Stimulated activated CD8-positive, alpha-beta memory T cell treated with anti-CD3 and anti-CD28 coated beads, Interleukin-4, amount 100 ng/mL, for 48 hours (primary cell): ENCODE measurements around the gene MYO1E.
"Not testable (repeated sequence)": the region's sequence is repeated elsewhere in the genome, so short reads cannot be mapped to it uniquely, and the experiment has no call there.

Experiments used
- DNase-seq: peaks from one replicate; pipeline ENCODE4 v3.0.0-alpha.2; 2020

MYO1E gene

GRCh38 chr15:59179717-59180116, 193.0 kb downstream of the MYO1E start:
- no peak for DNase-seq

DNA sequence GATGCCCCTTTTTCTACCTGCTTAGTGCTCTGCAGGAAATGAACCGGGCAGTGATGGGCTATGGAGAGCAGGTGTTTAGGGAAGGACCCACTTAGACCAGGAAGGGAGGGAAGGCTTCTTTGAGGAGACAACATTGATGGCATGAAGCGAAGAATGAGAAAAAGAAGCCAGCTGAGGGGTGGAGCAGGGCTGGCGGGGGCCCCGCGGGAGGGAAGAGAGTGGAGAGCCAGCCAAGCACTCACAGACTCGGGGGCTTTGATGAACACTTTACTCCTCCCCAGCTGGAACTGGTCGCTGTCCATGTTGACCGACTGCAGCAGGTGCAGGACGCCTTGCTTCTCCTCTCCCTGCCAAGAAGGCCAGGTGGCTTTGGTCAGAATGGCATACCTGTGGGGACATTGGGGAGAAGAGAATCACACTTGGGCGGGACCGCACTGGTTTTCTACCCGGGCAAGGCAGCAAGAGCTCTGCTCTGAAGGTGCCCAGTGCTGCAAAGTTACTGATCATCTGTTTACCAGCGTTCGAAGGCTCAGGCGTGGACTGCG, 194.4 kb downstream of the MYO1E start:
- DNase-seq: no peak

- no peak for DNase-seq
Observed at GRCh38 chr15:59177317-59177660, 195.4 kb downstream of the MYO1E start.

- DNase-seq: no peak
Observed at GRCh38 chr15:59176653-59177316, 195.9 kb downstream of the MYO1E start.

DNA sequence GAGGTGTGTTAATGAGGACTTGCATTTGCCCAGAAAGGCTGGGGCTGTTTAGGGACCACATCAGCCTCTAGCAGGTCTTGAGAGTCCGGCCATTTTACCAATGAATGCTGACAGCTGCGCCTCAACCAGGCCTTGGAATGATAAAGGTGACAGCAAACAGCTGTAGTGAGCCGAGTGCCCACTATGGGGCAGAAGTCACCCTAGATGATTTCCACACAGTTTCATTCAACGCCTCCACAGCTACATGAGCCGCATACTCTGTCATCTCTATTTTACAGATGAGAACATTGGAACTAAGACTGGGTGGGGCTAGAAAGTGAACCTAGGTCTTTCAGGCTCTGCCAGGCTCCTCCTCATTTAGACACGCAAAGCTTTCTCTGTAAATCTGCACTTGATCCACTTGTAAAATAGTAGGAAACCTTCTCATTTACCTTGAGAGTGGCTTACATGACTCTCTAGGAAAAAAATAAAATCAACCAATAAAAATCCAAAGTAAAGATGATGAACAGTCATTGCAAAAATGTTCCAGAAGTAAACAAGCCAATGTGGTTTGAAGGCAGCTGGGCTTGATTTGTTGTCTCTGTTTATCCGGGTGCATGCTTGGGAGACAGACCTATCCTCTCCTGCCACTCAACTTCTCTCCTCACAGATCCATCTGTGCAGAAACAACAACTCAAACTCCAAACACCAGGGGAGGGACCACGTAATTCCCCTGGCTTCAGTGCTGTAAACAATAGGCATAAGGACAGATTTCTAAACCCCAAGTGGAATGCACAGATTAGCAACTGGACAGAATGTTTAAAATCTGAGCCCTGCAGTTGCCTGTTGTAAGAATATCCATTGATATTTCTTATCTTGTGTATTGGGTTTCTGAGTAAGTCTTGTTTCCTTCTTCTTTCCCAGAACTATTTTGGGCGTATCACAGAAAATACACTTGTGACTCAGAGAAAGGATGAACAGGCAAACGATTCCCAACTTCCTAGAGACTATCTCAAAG, 197.5 kb downstream of the MYO1E start:
- DNase-seq: peak; percentile 63

DNA sequence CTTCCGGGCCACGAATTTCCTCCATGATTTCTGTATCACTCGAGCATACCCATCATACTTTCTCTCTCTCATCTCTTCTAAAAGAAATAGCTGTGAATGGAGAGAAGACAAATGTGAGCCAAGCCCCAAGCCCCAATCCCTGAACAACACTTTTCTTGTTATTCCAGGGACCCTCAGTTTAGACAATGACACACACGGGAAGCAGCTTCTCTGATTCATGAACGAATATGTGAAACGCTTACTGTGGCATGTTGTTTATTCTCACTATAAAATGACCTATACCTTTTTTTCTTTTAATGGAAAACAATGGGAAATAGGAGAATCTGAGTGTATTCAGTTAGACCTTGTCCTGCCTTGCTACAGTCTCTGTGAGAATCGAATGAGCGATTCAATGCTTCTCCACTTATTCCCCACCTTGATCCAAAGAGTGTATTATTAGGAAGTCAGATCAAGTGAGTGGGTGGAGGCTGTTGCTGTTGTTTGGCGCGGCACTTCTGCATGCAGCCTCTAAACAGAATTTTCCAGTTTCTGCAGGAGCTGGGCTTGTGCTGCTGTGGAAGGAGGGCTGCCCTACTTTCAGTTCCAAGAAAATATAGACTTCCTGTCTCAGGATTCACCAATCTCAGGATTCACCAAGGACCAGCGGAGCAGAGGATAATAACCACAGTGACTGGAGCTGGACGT, 198.4 kb downstream of the MYO1E start:
- no peak for DNase-seq

DNA sequence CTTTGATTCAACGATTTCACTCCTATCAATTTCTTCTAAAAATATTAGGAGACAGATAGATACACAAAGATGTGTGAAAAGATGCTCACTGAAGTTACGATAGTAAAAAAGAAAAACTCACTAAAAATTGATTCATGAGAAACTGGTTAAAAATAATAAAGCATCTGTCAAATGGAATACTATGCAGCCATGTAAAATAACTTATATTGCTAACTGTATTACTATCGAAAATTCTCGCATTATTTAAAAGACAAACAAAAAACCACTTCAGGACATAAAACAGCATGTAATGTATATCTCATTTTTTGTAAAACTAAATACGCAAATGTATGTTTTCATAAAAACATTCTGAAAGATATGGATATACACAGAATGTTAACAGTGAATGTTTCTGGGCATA, 199.5 kb downstream of the MYO1E start:
- no peak for DNase-seq

DNA sequence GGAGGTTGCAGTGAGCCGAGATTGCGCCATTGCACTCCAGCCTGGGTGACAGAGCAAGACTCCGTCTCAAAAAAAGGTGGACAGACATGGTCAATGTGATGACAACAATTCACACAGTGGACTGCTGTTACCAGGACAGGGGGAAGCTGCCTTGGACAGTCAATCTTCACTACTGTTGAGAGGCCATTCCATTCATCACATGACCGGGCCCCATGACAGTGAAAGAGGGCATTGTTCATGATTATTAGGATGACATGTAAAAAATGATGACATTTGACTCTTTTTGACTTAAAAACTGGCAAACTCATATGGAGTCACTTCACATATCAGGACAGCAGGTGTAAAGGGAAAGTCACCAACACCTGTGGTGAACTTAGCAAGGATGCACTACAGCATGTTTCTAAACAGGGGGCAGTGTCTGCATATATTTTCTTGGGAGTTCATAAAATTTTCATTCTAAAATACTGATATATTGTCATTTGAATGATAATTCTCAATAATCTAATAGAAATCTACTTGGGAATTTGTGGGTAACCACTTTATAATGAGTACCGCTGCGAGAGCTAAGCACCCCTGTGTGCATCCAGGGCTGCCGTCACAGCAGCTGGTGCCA, 200.3 kb downstream of the MYO1E start:
- DNase-seq: no peak

DNA sequence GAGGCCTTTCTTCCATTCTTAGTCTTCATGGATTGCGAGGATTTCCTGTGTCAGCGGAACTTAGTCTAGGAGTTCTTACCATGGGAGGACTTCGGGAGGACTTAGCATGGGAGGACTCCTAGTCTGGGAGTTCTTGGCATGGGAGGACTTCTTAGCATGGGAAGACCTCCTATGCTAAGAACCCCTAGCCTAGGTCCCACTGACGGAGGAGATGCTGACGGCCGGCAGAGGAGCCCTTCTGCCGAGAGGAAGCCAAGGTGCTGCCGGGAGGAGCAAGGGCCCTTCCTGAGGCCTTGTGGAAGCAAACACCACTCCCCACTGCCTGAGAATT, 201.6 kb downstream of the MYO1E start:
- no peak for DNase-seq

- no peak for DNase-seq
Observed at GRCh38 chr15:59170295-59171066, 202.2 kb downstream of the MYO1E start.

GRCh38 chr15:59169251-59169708, 203.4 kb downstream of the MYO1E start:
- DNase-seq: no peak

DNA sequence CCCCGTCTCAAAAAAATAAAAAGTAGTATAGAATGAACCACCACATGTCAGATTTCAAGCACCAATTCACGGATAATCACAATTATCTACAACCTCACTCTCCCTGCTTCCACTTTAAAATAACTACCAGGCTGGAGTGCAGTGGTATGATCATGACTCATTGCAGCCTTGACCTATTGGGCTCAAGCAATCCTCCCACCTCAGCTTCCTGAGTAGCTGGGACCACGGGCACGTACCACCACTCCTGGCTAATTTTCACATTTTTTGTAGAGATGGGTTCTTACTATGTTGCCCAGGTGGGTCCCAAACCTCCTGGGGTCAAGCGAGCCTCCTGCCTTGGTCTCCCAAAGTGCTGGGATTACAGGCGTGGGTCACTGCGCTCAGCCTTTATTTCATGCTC, 204.1 kb downstream of the MYO1E start:
- DNase-seq: no peak

- DNase-seq: no peak
Observed at GRCh38 chr15:59166601-59167265, 205.9 kb downstream of the MYO1E start.

GRCh38 chr15:59166166-59166565, 206.5 kb downstream of the MYO1E start:
- DNase-seq: no peak

DNA sequence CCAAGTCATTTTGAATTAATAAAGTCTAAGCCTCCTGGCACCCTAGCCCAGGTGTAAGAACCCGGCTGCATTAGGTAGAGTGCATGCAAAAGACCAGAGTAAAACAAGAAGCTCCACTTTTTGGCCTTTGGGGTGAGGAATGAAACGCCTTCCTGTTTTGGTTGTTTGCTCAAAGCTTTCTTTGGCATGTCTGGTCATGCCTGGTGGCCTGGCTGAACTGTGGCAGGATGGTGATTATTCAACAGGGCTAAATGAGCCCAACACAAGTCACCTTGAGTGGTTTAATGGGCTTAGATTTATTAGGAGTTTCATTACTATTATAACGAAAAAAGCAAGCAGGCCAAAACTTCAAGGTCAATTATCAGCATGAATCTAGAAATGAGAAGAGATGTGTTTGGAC, 206.9 kb downstream of the MYO1E start:
- DNase-seq: no peak

- DNase-seq: not testable (repeated sequence)
Observed at GRCh38 chr15:59162080-59162479, 210.6 kb downstream of the MYO1E start.

GRCh38 chr15:59160880-59161593, 211.6 kb downstream of the MYO1E start:
- DNase-seq: peak; percentile 40

- no peak for DNase-seq
Observed at GRCh38 chr15:59159210-59159609, 213.5 kb downstream of the MYO1E start.

DNA sequence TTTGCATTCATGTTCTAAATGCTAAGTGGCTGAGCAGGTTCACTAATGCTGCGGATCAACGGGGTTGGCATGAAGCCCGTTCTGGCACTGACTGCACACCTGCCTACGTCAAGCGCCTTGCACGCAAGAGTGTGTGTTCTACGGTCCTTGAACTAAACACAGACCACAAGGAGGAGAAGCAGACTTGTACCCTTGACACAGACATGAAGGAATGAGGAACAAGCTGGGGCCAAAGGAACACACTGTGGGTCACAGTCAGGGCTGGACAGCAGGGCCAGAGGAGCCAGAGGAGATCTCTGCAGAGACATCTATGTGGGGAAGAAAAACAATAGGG, 214.0 kb downstream of the MYO1E start:
- DNase-seq: no peak

DNA sequence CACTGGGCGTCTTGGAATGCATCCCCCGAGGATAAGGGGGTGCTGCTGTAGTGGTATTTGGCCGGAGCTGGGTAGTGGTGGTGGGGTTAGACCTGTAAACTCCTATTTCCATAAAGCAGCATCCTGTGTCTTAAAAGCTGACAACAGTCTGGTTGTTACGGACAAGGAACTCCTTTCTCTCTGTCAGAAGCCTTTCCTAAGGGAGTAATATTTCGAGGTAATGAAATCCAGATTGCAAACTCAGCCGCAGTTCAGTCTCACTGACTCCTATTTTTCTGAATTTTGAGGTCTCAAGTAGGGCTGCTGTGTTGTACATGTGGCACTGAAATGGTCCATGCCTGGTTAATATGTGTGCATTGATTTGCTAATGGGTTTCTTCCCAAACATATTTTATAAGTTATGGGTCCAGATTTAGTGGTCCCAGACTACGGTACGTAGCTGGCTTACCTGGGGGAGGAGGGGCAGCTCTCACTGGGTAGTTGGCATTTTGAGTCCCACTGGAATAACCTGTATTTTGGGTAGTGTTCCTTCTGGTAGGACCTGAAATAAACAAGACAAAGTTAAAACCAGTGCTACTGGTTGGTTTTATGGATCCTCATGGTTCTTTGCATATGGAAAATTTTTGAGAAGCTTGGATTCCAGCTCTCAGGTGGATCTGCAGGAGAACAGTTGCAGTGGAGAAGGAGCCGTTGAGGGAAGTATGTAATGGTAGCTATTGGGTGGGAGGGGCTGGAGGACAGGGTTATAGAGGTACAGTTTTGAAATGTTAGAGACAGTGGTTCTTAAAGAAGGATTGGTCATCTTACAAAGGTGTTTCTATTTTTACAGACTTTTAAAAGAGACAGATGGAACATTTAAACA, 214.6 kb downstream of the MYO1E start:
- DNase-seq: no peak
